Measurements from ENCODE around the gene CENPF. TPM values are rescaled to one million over a fixed set of nuclear protein-coding genes. Genes with fewer than 3 reads are reported as not detected.

CENPF gene
- total and polyA plus RNA-seq, 2 of the 13 experiments (the other 11 are each of a cell fraction or from before 2014, with no cell fraction given): 14.7 to 84.9 TPM

DNA sequence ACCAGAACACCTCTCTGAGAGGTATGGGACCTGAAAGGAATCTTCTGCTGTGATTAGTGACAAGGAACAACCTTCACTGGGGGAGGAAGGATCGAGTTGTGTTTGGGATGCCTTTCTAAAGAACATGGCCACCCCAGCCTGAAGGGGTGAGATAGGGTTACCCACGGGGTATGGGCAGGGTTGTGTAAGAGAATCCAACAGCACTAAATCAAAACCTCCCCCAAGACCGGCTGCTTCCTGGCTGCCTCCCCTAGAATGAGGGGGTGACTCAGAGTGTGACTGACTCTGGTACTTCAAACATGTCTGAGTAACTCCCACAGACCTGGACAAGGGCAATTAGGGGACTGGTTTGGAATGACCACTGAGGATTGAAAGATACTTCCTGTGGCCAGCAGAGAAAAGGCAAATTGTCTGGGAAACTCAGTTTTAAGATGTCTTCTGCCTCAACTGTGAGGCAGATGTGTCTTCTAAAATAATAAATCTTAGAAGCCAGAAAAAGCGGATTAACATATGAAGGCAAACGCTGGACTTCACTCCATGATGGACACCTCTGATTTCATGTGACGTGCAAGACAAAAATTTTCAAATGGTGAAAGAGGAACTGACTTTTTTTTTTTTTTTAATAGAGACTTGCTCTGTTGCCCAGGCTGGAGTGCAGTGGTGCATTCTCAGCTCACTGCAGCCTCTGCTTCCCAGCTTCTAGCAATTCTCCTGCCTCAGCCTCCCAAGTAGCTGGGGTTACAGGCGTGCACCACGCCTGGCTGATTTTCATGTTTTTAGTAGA is 44.9 kb upstream of the CENPF start:
- ATAC-seq (no peak; the same call in 2 of the 3 replicates), DNase-seq (ENCODE audit: low spot score) (no peak), FAIRE-seq (no peak)
- Histone ChIP-seq H3K4me3 (replicated peaks in 1 of 3; ENCODE audit: insufficient read depth in 1 of 3, low read depth in 2 of 3, low read length in 3 of 3) (no peak overlapping the region), H3K9ac (ENCODE audit: insufficient read depth, low read depth, low read length) (no peak overlapping the region), H3K9me3 (ENCODE audit: low read length) (no peaks in the 10 kb centered on the region), H3K36me3 (replicated peaks in 1 of 2; ENCODE audit: control insufficient read depth in 1 of 2, insufficient read depth in 2 of 2, low read length in 2 of 2) (no peaks in the 10 kb centered on the region), H2AFZ (ENCODE audit: low read length) (no peak overlapping the region), H3K4me2 (ENCODE audit: low read depth, low read length) (no peak overlapping the region), H3K4me1 (ENCODE audit: insufficient read depth, low read length) (peaks cover 20% of the 10 kb centered on the region), H3K27me3 (ENCODE audit: control insufficient read depth in 1 of 2, insufficient read depth in 2 of 2, low read length in 2 of 2) (peaks cover 0 to 3% of the 10 kb centered on the region in 2 experiments; a peak in 1 of 5 replicates), H3K79me2 (ENCODE audit: insufficient read depth, low read length) (no peaks in the 10 kb centered on the region), H4K20me1 (ENCODE audit: insufficient read depth, low read length) (no peaks in the 10 kb centered on the region), H3K27ac (ENCODE audit: extremely low read length, insufficient read depth, low read length) (no peak overlapping the region)
- CTCF ChIA-PET (ENCODE audit: low intra/inter-chr PET ratio, low total read pairs): no interaction called here
- intact Hi-C loops (cut with micrococcal nuclease; ENCODE audit: unreplicated experiment): no loop called here
- POLR2A ChIA-PET: no interaction called here
- no TSS peak for BruUV-seq (replicated peaks)
- 40% methylated on average over 8 of the region's 8 CpGs for WGBS (ENCODE audit: low lambda C conversion rate)
- in situ Hi-C loops (cut with HindIII; ENCODE audit: extremely low pct_ligation_motif_present, low pct_unique_long_range_greater_than_20kb): no loop called here
- TF ChIP-seq, protein P1, sequence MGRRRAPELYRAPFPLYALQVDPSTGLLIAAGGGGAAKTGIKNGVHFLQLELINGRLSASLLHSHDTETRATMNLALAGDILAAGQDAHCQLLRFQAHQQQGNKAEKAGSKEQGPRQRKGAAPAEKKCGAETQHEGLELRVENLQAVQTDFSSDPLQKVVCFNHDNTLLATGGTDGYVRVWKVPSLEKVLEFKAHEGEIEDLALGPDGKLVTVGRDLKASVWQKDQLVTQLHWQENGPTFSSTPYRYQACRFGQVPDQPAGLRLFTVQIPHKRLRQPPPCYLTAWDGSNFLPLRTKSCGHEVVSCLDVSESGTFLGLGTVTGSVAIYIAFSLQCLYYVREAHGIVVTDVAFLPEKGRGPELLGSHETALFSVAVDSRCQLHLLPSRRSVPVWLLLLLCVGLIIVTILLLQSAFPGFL (CRISPR knock-in tag; IDR thresholded peaks at IDR 0.05): no peak
- TF ChIP-seq ZSCAN29 (CRISPR knock-in tag; conservative IDR thresholded peaks at IDR 0.05) (no peak), CHCHD3 (CRISPR knock-in tag; IDR thresholded peaks at IDR 0.05) (no peak), POLR2AphosphoS5 (IDR thresholded peaks at IDR 0.05; ENCODE audit: low read depth, low read length) (no peak), NR2F2 (IDR thresholded peaks at IDR 0.05; ENCODE audit: borderline replicate concordance, low read depth) (no peak), ZNF205 (CRISPR knock-in tag; IDR thresholded peaks at IDR 0.05) (no peak), ZNF326 (CRISPR knock-in tag; IDR thresholded peaks at IDR 0.05; ENCODE audit: borderline replicate concordance) (no peak)
- TF ChIP-seq, protein P2, sequence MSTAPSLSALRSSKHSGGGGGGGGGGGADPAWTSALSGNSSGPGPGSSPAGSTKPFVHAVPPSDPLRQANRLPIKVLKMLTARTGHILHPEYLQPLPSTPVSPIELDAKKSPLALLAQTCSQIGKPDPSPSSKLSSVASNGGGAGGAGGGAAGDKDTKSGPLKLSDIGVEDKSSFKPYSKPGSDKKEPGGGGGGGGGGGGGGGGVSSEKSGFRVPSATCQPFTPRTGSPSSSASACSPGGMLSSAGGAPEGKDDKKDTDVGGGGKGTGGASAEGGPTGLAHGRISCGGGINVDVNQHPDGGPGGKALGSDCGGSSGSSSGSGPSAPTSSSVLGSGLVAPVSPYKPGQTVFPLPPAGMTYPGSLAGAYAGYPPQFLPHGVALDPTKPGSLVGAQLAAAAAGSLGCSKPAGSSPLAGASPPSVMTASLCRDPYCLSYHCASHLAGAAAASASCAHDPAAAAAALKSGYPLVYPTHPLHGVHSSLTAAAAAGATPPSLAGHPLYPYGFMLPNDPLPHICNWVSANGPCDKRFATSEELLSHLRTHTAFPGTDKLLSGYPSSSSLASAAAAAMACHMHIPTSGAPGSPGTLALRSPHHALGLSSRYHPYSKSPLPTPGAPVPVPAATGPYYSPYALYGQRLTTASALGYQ (CRISPR knock-in tag; IDR thresholded peaks at IDR 0.05): no peak
- TF ChIP-seq, protein P3, sequence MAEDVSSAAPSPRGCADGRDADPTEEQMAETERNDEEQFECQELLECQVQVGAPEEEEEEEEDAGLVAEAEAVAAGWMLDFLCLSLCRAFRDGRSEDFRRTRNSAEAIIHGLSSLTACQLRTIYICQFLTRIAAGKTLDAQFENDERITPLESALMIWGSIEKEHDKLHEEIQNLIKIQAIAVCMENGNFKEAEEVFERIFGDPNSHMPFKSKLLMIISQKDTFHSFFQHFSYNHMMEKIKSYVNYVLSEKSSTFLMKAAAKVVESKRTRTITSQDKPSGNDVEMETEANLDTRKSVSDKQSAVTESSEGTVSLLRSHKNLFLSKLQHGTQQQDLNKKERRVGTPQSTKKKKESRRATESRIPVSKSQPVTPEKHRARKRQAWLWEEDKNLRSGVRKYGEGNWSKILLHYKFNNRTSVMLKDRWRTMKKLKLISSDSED (CRISPR knock-in tag; IDR thresholded peaks at IDR 0.05): no peak
